Activated CD8-positive, alpha-beta memory T cell treated with anti-CD3 and anti-CD28 coated beads for 4 hours (primary cell): ENCODE data around the gene KRT5.

Experiments
- DNase-seq, 2 donors: peaks; one replicate each; pipeline ENCODE4 v3.0.0-alpha.2; 2020; ENCODE audit warnings: low read depth in 2 of 2

KRT5 gene

DNA sequence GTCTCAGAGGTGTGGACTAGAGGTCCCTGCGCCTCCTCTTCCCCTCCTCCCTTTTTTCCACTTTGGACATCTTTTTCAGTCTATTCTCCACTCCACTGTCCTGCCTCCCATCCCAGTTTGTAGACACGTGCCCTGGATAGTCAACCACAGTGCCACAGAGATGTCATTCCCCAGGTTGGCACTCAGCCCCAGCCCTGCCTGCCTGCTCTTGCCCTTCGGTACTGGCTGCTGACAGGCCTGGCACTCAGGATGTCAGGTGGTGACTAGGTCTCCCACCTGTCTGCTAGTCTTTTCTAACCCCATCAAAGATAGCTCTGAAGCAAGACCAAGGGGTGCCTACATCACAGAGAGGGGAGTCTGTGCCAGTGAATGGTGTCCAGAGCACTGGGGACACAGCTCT is 16.9 kb upstream of the KRT5 start:
- no peak for DNase-seq

GRCh38 chr12:52535574-52535973 is 15.4 kb upstream of the KRT5 start:
- no peak for DNase-seq

- no peak for DNase-seq
These were observed 14.3 kb upstream of the KRT5 start for GRCh38 chr12:52534482-52534881.

- no peak for DNase-seq
These were observed 13.7 kb upstream of the KRT5 start for GRCh38 chr12:52533686-52534470.

- DNase-seq, result no peak
These were observed 12.4 kb upstream of the KRT5 start for GRCh38 chr12:52532636-52533035.

DNA sequence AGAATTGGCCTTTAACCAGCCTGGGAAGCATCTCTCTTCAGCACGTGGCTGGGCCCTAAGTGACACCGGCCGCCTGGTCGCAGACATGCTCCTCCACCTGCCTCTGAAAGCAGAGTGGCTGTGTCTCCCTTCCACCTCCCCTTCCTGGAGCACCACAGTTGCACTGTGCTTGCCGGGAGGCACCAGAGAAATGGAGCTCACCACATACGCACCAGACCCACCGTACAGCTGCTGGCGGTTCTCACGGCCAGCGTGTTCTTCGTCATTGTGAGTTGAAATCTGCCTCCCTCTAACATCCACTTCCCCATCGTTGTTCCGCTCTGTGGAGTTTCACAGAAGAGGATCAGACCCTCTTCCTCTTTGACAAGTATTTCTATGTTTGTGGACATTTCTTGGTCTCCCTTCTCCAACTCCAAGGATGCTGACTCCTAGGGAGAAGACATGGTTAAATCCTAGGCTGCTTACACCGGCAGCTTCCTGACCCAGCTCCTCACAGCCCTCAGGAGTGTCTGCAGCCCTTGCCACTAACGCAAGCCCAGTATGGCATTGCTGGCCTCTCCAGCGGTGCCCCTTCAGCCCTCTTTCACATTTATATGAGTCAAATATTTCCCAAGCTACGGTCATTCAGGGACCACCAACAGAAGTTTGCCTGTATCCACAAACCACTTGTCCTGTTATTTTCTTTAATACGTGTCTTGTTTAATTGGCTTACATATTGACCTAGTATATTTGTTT is 11.5 kb upstream of the KRT5 start:
- no peak for DNase-seq

DNA sequence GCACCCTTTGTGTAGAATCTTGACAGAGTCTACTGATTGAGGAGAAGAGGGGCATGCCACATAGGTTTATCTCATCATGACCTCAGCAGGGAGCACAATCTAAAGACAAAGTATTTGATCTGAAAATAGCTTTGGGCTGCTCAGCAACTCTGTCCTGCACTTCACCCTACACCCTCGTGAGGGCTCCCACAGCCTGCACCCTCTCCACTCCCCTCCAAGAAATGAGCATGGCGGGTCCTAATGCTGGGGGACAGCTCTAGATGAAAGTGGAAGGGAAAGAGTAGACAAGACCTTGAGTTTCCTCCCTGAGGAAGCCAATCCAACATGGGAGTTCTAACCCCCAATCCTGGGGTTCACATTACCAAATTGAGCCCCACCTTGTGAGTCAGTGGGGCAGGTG is 10.7 kb upstream of the KRT5 start:
- DNase-seq, result no peak

- no peak for DNase-seq
These were observed 10.2 kb upstream of the KRT5 start for GRCh38 chr12:52530366-52530765.

- no peak for DNase-seq
These were observed 9.7 kb upstream of the KRT5 start for GRCh38 chr12:52529846-52530245.

DNA sequence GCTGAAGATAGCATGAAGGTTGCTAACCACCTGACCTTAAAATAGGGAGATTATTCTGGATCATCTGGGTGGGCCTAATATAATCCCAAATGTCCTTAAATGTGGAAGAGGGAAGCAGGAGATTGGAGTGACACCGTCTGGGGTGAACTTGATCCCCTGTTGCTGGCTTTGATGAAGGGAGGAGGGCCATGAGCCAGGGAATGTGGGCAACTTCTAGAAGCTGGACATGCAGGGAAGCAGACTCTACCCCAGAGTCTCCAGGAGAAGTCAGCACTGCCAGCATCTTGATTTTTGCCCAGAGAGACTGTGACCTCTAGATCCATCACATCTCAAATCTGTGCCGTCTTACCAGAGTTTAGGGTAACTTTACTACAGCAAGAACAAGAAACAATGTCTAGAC is 9.2 kb upstream of the KRT5 start:
- no peak for DNase-seq

GRCh38 chr12:52528641-52529143 is 8.5 kb upstream of the KRT5 start:
- no peak for DNase-seq

- DNase-seq, result no peak
These were observed 7.1 kb upstream of the KRT5 start for GRCh38 chr12:52527121-52527800.

DNA sequence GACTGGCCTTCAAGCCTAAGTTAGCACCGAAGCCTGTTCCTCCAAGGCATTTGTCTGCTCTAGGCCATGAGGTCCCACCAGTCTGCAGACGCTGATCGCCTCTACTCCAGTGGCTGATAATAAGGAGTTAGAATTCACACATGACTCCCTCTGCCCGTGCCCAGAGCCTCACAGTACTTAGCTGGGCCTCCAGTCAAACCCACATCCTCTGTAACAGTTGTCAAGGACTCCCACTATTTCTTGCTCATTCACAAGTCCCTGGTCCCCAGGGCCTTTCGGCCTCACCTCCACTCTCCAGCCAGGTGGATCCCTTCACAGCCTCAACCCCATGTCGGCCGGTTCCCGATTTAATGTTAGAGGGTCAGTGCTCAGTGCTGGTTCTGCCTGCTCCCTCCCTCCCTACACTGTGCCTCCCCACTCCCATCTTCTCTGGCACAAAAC is 6.3 kb upstream of the KRT5 start:
- no peak for DNase-seq

DNA sequence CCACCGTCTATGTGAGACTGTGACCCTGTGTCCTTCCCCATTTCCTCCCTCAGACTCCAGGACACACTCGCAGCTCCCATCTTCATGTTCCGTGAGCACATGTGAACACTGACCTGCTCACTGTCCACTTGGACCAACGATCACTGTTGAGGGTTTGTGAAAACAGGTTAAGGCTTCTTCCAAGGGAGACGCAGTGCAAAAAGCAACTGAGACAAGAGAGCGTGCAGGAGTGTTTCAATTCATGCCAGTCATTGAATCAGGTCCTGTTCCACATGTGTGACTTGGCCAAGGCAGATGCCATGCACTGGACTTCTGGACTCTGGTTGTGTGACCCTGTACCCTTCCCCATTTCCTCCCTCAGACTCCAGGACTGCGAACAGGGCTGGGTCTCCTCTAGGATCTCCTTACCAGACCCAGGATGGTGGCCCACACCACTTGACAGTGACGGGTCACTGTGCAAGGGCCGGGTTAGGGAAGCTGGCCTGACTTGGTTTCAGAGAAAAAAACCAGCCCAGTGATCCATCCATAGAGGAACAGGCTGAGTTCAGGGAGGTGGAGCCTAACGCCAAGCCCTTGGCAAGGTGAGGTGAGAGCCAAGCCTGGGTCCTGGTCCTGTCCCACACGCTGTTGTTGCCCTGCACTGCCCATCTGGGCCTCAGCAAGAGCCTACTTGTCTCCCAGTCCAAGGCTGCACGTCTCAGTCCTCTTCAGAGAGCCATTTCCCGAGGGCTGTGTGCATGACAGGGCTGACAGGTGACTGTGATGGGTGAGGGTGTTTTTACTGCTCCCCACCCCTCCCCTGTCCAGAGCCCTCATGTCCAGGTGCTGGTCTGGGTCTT is 5.7 kb upstream of the KRT5 start:
- no peak for DNase-seq

GRCh38 chr12:52524898-52525591 is 4.9 kb upstream of the KRT5 start:
- DNase-seq, result no peak

GRCh38 chr12:52524241-52524897 is 4.2 kb upstream of the KRT5 start:
- DNase-seq, result no peak

DNA sequence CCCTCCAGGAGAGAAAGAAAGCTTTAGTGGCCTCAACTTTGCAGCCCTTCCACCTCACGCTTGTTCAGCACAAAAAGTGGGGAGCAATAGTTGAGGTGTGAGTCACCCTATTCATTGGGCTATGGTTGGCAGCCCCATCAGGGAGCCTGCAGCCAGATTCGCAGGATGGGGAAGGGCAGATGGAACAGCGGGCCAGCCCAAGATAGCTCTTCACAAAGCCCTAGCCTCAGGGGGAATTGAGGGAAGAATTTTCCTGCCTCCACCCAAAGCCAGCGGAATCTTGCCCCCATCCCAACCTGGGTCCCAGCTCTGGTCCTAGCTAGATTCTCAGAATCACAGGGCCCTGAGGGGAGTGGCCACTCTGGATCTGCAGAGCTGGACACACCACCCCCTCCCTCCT is 3.6 kb upstream of the KRT5 start:
- no peak for DNase-seq

GRCh38 chr12:52522346-52523011 is 2.3 kb upstream of the KRT5 start:
- DNase-seq, result no peak

GRCh38 chr12:52521568-52522266 is 1.5 kb upstream of the KRT5 start:
- no peak for DNase-seq
